Mucosa of descending colon (tissue), 3 donors: ENCODE data around the gene ZCCHC2. TPM values are rescaled to one million over a fixed set of nuclear protein-coding genes. Genes with fewer than 3 reads are reported as not detected.

Source experiments
- ATAC-seq: fragments of 200-7000 bp; cut with Tn5 transposase; one replicate; pipeline ENCODE4 v1.9.1; 2020; ENCODE audit warnings: mild to moderate bottlenecking, moderate library complexity
- DNase-seq, 3 donors: peaks; one replicate each; pipeline ENCODE4 v3.0.0-alpha.2; 2020
- H3K36me3 ChIP-seq: fragments of 200-600 bp; one replicate; pipeline ENCODE4 v1.8.0; 2021; ENCODE audit warnings: low read depth, mild to moderate bottlenecking
- H3K4me1 ChIP-seq: fragments of 200-600 bp; one replicate; pipeline ENCODE4 v1.8.0; 2021; ENCODE audit warnings: low read depth, mild to moderate bottlenecking
- H3K4me3 ChIP-seq: fragments of 200-600 bp; one replicate; pipeline ENCODE4 v1.8.0; 2021; ENCODE audit warnings: mild to moderate bottlenecking
- H3K9me3 ChIP-seq: fragments of 200-600 bp; one replicate; pipeline ENCODE4 v1.8.0; 2021; ENCODE audit warnings: mild to moderate bottlenecking
- intact Hi-C, 2 donors: fragments of 100-400 bp; cut with DNase I in 1 of 2; cut with micrococcal nuclease in 1 of 2; formaldehyde crosslinking; loops; one replicate each; pipeline versions ENCODE4 v1.11.0 to v1.11.1; 2022; cut with DNase I, micrococcal nuclease
- total RNA-seq, 3 donors: library from RNA; stranded (reverse); fragmentation: NEBNext Ultra II Directional in 2 of 3; extraction: Animal tissue kit (Norgen Biotek cat#: 25700) in 2 of 3; gene quantifications; one replicate each; pipeline versions ENCODE4 v1.2.1 to v1.2.4, GENCODE V29; 2021 to 2023
- TF ChIP-seq, protein P1 (sequence below): fragments of 200-600 bp; IDR thresholded peaks from one replicate; pipeline ENCODE4 v1.8.0; 2022; ENCODE audit warnings: antibody characterized with exemption, mild to moderate bottlenecking
- donor health status: DM: no; HTN: no; CAD: no; lungs with moderate emphysema.
- donor health status: DM: no; HTN: no; CAD: no.
- donor health status: DM: no; HTN: yes; CAD: no.

ZCCHC2 gene
- total RNA-seq, 3 donors from 2014 or later, result 22.2 to 27.5 (median 26.0) TPM

DNA sequence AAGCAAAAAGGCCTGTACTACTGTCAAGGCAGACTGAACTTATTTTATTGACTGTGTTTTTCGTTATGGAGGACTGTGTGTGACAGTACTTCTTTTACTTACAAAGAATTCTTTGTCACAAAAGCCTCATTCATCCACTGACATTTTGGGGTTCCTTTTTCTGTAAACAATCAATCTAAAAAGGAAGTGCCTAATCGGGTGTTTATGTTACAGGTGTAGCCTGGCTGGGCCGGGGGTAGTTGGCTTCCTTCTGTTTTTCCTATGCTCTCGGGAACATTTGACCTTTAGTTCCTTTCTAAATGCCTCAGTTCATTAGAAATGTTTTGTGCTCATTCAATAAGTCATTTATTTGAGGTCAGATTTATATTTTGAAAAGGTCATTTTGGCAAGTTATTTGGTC is 8.3 kb downstream of the ZCCHC2 start:
- ATAC-seq (no peak), DNase-seq (no peak)
- intact Hi-C loops, result no loop called here
- Histone ChIP-seq H3K4me3 (no peak overlapping the region), H3K36me3 (no peaks in the 10 kb centered on the region), H3K9me3 (no peaks in the 10 kb centered on the region), H3K4me1 (peaks cover 8% of the 10 kb centered on the region)
- TF ChIP-seq, protein P1, sequence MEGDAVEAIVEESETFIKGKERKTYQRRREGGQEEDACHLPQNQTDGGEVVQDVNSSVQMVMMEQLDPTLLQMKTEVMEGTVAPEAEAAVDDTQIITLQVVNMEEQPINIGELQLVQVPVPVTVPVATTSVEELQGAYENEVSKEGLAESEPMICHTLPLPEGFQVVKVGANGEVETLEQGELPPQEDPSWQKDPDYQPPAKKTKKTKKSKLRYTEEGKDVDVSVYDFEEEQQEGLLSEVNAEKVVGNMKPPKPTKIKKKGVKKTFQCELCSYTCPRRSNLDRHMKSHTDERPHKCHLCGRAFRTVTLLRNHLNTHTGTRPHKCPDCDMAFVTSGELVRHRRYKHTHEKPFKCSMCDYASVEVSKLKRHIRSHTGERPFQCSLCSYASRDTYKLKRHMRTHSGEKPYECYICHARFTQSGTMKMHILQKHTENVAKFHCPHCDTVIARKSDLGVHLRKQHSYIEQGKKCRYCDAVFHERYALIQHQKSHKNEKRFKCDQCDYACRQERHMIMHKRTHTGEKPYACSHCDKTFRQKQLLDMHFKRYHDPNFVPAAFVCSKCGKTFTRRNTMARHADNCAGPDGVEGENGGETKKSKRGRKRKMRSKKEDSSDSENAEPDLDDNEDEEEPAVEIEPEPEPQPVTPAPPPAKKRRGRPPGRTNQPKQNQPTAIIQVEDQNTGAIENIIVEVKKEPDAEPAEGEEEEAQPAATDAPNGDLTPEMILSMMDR, result no peak

- TF ChIP-seq, protein P1, result no peak
- no peaks in the 10 kb centered on the region for H3K9me3 ChIP-seq
- no peak for DNase-seq
- intact Hi-C loops, result no loop called here
- no peaks in the 10 kb centered on the region for H3K36me3 ChIP-seq
- no peak for ATAC-seq
- H3K4me1 ChIP-seq, result peaks cover 7% of the 10 kb centered on the region
- H3K4me3 ChIP-seq, result no peak overlapping the region
Observed at GRCh38 chr18:62531931-62532330, 9.1 kb downstream of the ZCCHC2 start.

DNA sequence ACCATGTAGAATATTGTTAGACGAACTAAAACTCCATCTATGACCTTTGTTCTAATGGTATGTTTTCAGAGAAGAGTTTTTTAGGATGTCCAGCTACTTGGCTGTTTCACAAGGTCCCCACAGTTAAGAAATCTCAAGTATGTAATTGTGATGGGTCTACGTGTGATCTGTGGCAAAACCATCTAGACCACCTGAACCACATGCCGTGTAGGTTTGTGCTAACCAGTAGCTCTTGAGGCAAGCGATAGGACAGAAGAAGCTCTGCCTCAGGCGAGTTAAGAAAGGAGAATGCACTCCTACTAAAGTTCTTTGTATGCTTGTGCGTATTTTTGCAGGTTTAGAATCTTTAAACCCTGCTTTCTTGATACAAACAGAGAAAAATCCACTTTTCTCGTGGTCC is 13.2 kb downstream of the ZCCHC2 start:
- Histone ChIP-seq H3K4me1 (peaks cover 5% of the 10 kb centered on the region), H3K4me3 (no peak overlapping the region), H3K9me3 (no peaks in the 10 kb centered on the region), H3K36me3 (no peaks in the 10 kb centered on the region)
- ATAC-seq, result no peak
- intact Hi-C loops, result no loop called here
- no peak for DNase-seq
- TF ChIP-seq, protein P1, result no peak

DNA sequence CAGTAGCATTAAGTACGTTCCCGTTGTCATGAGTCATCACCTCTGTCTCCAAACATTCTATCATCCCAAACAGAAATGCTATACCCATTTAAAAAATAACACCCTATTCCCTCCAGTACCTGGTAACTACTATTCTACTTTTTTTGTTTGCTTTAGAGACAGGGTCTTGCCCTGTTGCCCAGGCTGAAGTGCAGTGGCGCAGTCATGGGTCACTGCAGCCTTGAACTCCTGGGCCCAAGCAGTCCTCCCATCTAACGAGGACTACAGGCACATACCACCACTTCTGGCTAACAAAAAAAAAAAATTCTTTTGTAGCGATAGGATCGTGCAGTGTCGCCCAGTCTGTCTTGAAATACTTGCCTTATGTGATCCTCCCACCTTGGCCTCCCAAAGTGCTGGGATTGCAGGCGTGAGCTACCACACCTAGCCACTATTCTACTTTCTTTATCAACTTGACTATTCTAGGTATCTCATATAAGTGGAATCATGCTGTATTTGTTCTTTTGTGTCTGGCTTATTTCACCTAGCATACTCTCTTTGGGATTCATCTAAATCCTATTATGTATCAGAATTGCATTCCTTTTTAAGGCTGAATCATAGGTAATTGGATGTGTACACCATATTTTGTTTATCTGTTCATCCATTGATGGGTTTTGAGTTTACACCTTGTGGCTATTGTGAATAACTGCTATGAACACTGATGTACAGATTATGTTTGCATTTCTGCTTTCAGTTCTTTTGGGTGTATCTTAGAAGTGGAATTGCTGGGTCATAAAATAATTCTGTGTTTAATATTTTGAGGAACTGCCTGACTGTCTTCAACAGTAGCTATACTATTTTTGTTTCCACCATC is 14.4 kb downstream of the ZCCHC2 start:
- ATAC-seq (no peak), DNase-seq (no peak)
- H3K36me3 ChIP-seq, result no peaks in the 10 kb centered on the region
- intact Hi-C loops, result no loop called here
- TF ChIP-seq, protein P1, result no peak
- H3K9me3 ChIP-seq, result no peaks in the 10 kb centered on the region
- peaks cover 5% of the 10 kb centered on the region for H3K4me1 ChIP-seq
- H3K4me3 ChIP-seq, result no peak overlapping the region

- H3K4me1 ChIP-seq, result peaks cover 5% of the 10 kb centered on the region
- no peaks in the 10 kb centered on the region for H3K36me3 ChIP-seq
- DNase-seq, result no peak
- TF ChIP-seq, protein P1, result no peak
- H3K9me3 ChIP-seq, result no peaks in the 10 kb centered on the region
- no peak for ATAC-seq
- H3K4me3 ChIP-seq, result no peak overlapping the region
- intact Hi-C loops, result no loop called here
Observed at GRCh38 chr18:62537946-62538345, 15.1 kb downstream of the ZCCHC2 start.
